ENCODE data around the gene SLC38A2.
"Not testable (repeated sequence)": the region's sequence is repeated elsewhere in the genome, so short reads cannot be mapped to it uniquely, and the experiment has no call there.

Gene SLC38A2

DNA sequence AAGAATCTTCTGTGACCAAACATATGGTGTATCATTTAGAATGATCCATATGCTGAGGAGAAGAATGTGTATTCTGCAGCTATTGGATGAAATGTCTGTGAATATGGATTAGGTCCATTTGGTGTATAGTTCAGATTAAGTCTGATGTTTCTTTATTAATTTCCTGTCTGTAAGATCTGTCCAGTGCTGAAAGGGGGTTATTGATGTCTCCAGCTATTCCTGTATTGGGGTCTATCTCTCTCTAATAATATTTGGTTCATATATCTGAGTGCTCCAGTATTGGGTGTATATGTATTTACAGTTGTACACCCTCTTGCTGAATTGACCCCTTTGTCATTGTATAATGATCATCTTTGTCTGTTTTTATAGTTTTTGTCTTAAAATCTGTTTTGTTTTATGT, 33.5 kb downstream of the SLC38A2 start:
- no peak for DNase-seq

DNA sequence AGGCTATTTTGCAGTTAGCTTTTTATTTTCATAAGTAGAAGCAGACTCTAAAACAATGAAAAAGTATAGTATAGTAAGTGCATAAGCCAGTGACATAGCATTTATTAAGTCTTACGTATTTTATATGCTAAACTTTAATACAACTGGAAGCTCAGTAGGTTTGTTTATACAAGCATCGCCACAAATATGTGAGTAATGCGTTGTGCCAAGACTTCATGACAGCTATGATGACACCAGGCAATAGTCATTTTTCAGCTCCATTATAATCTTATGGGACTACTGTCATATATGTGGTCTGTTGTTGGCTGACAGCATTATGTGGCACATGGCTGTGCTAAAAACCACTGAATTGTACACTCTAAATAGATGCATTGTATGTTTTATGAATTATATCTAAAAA, 40.3 kb downstream of the SLC38A2 start:
- Histone ChIP-seq H3K4me3 (ENCODE audit: low read length) (no peak overlapping the region), H3F3A (ENCODE audit: insufficient read depth, low read length) (no peaks in the 10 kb centered on the region), H3K36me3 (replicated peaks; ENCODE audit: insufficient read depth, low read length) (no peaks in the 10 kb centered on the region), H3K9ac (ENCODE audit: low read length) (no peak overlapping the region), H3K27me3 (replicated peaks; ENCODE audit: insufficient read depth, low read length) (no peaks in the 10 kb centered on the region), H3K79me2 (ENCODE audit: low read length) (no peaks in the 10 kb centered on the region), H3K27ac (ENCODE audit: low read length) (no peak overlapping the region), H2AFZ (ENCODE audit: low read length) (no peak overlapping the region), H3K9me2 (replicated peaks; ENCODE audit: insufficient read depth, low read length) (no peaks in the 10 kb centered on the region), H3K4me2 (ENCODE audit: low read depth, low read length) (no peak overlapping the region), H3K9me3 (replicated peaks; ENCODE audit: insufficient read depth, low read length) (no peaks in the 10 kb centered on the region), H3K4me1 (ENCODE audit: low read length) (no peaks in the 10 kb centered on the region), H4K20me1 (ENCODE audit: insufficient read depth, low read length) (no peaks in the 10 kb centered on the region)
- TF ChIP-seq EZH2 (optimal IDR thresholded peaks at IDR 0.05; ENCODE audit: low read depth, low read length), result no peak
- no peak for DNase-seq

More for the DNA sequence above, 33.5 kb downstream of the SLC38A2 start:
- Histone ChIP-seq H3K27ac (ENCODE audit: low read length) (no peak overlapping the region), H3K9me2 (replicated peaks; ENCODE audit: insufficient read depth, low read length) (no peaks in the 10 kb centered on the region), H3K79me2 (ENCODE audit: low read length) (no peaks in the 10 kb centered on the region), H3K4me1 (ENCODE audit: low read length) (no peaks in the 10 kb centered on the region), H3F3A (ENCODE audit: insufficient read depth, low read length) (no peaks in the 10 kb centered on the region), H2AFZ (ENCODE audit: low read length) (no peak overlapping the region), H4K20me1 (ENCODE audit: insufficient read depth, low read length) (no peaks in the 10 kb centered on the region), H3K4me2 (ENCODE audit: low read depth, low read length) (no peak overlapping the region), H3K4me3 (ENCODE audit: low read length) (no peak overlapping the region), H3K9me3 (replicated peaks; ENCODE audit: insufficient read depth, low read length) (no peaks in the 10 kb centered on the region), H3K36me3 (replicated peaks; ENCODE audit: insufficient read depth, low read length) (no peaks in the 10 kb centered on the region), H3K9ac (ENCODE audit: low read length) (no peak overlapping the region), H3K27me3 (replicated peaks; ENCODE audit: insufficient read depth, low read length) (no peaks in the 10 kb centered on the region)
- TF ChIP-seq EZH2 (optimal IDR thresholded peaks at IDR 0.05; ENCODE audit: low read depth, low read length), result no peak
- TF ChIP-seq CTCF (IDR thresholded peaks at IDR 0.05; ENCODE audit: low read length), result no peak
- no peak for TF ChIP-seq EZH2phosphoT487 (IDR thresholded peaks at IDR 0.05; ENCODE audit: low read length)

DNA sequence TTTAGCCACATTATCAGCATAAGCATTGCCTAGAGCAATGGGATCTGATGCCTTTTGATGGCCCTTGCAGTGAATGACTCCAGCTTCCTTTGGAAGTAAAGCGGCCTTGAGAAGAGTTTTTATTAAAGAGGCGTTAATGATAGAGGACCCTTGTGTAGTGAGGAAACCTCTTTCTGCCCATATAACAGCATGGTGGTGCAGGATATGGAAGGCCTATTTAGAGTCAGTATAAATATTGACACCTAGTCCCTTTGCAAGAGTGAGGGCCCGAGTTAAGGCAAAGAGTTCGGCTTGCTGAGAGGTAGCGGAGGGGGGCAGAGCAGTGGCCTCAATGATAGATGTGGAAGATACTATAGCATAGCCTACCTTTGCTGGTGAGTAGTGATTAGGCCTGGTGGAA, 47.5 kb downstream of the SLC38A2 start:
- not testable (repeated sequence) for H3K79me2 ChIP-seq (ENCODE audit: low read length)

GRCh38 chr12:46320731-46321130, 51.8 kb downstream of the SLC38A2 start:
- Histone ChIP-seq H4K20me1 (ENCODE audit: insufficient read depth, low read length) (no peaks in the 10 kb centered on the region), H3K4me3 (ENCODE audit: low read length) (no peak overlapping the region), H3F3A (ENCODE audit: insufficient read depth, low read length) (no peaks in the 10 kb centered on the region), H3K4me1 (ENCODE audit: low read length) (no peaks in the 10 kb centered on the region), H3K4me2 (ENCODE audit: low read depth, low read length) (no peak overlapping the region), H3K36me3 (replicated peaks; ENCODE audit: insufficient read depth, low read length) (no peaks in the 10 kb centered on the region), H3K27me3 (replicated peaks; ENCODE audit: insufficient read depth, low read length) (no peaks in the 10 kb centered on the region), H3K9me2 (replicated peaks; ENCODE audit: insufficient read depth, low read length) (no peaks in the 10 kb centered on the region), H2AFZ (ENCODE audit: low read length) (no peak overlapping the region), H3K79me2 (ENCODE audit: low read length) (no peaks in the 10 kb centered on the region), H3K9ac (ENCODE audit: low read length) (no peak overlapping the region), H3K27ac (ENCODE audit: low read length) (no peak overlapping the region), H3K9me3 (replicated peaks; ENCODE audit: insufficient read depth, low read length) (no peaks in the 10 kb centered on the region)
- DNase-seq, result no peak
- TF ChIP-seq EZH2 (optimal IDR thresholded peaks at IDR 0.05; ENCODE audit: low read depth, low read length) (no peak), CTCF (IDR thresholded peaks at IDR 0.05; ENCODE audit: low read length) (no peak), EZH2phosphoT487 (IDR thresholded peaks at IDR 0.05; ENCODE audit: low read length) (no peak)

More for the DNA sequence above, 47.5 kb downstream of the SLC38A2 start:
- H3K9me2 ChIP-seq (replicated peaks; ENCODE audit: insufficient read depth, low read length); H3K27ac ChIP-seq (ENCODE audit: low read length); H3K9ac ChIP-seq (ENCODE audit: low read length); H4K20me1 ChIP-seq (ENCODE audit: insufficient read depth, low read length); H3F3A ChIP-seq (ENCODE audit: insufficient read depth, low read length); H3K36me3 ChIP-seq (replicated peaks; ENCODE audit: insufficient read depth, low read length); H3K9me3 ChIP-seq (replicated peaks; ENCODE audit: insufficient read depth, low read length); DNase-seq; H3K4me2 ChIP-seq (ENCODE audit: low read depth, low read length); H3K4me3 ChIP-seq (ENCODE audit: low read length); H2AFZ ChIP-seq (ENCODE audit: low read length); H3K4me1 ChIP-seq (ENCODE audit: low read length); H3K27me3 ChIP-seq (replicated peaks; ENCODE audit: insufficient read depth, low read length): not testable (repeated sequence)
